GM12892 (cell line): ENCODE measurements around the gene SLC25A13.

Source experiments
- POLR2A ChIP-seq: IDR thresholded peaks from 2 replicates; pipeline ENCODE4 v1.6.1; 2011; ENCODE audit warnings: low read depth, low read length, control low read depth
- POLR2AphosphoS5 ChIP-seq: IDR thresholded peaks from 2 replicates; pipeline ENCODE4 v1.6.1; 2011; ENCODE audit warnings: low read depth, low read length, control low read depth

- TF ChIP-seq POLR2A (no peak), POLR2AphosphoS5 (no peak)
Observed at GRCh38 chr7:96111405-96111804, 210.5 kb downstream of the SLC25A13 start.
